Stimulated activated CD8-positive, alpha-beta memory T cell treated with anti-CD3 and anti-CD28 coated beads, Interleukin-12 subunit alpha, Interleukin-12 subunit beta, amount 100 ng/mL, for 24 hours (primary cell): ENCODE measurements around the gene PSMG4.

Experiments used
- DNase-seq: peaks from one replicate; pipeline ENCODE4 v3.0.0-alpha.2; 2020; ENCODE audit errors: extremely low read depth

Gene PSMG4

DNA sequence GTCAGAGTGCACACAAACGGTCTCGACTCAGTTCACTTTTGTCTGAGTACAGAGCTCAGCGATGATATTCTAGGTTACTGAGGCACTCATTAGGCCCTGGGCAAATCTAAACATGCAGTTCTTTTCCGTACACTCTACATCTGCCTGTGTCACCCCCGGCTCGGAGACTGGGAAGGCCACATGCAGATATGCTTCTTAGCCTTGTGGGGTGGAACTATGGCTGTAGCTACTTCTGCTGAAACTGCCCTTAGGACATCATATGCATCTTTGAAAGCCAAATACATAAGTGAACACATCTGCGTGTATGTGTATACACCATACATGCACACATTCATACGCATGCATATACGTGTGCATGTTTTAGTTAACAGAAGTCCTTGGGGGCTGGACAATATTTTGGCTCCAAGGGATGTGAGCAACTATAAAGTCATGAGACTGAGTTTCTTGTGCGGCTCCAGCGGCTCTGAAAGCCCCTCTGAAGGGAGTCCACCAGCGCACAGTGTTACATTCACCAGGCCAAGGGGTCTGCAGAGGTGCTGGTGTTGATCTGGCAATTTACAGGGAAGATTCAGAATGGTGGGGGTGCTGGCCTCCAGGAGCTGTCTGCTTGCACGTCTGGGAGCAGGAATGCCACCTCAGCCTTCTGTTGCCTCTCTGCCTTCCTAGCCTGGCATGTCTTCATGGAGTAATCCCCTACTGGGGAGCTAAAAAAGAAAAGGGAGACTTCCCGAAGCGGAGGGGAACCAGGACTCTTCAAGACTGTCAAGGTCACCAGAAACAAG lies 31.6 kb downstream of the PSMG4 start:
- DNase-seq, result no peak

DNA sequence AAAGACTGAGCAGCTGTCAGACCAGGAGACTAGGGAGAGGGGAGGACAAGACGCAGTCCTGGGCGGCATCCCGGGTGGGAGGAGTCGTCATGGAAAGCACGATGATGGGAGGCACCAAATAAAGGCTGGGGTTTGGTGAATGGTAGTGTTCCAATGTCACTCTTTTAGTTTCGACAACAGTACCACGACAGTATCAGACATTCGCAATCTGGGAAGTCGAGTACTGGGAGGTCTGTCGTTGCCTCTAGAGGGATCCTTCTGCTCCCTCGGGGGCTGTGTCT lies 32.1 kb downstream of the PSMG4 start:
- DNase-seq, result no peak

DNA sequence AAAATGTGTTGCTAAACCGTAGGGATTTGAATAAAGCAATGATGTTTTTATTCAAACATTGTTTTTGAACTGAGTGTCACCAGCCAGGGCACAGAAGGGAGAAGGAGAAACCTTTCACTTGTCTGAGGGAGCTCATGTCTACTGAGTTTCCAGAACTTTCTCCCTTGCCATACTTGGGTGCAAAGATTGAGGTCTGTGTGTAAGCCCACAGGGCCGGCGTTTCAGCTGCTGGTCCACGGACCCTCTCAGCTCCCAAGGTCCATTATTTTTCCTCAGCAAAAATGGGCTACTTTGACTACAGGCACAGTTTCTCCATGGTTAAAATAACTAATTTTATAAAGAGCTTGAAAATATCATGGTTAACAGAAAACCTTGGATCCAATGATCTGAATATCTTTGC lies 32.6 kb downstream of the PSMG4 start:
- no peak for DNase-seq

GRCh38 chr6:3291987-3292386 lies 33.2 kb downstream of the PSMG4 start:
- no peak for DNase-seq

DNA sequence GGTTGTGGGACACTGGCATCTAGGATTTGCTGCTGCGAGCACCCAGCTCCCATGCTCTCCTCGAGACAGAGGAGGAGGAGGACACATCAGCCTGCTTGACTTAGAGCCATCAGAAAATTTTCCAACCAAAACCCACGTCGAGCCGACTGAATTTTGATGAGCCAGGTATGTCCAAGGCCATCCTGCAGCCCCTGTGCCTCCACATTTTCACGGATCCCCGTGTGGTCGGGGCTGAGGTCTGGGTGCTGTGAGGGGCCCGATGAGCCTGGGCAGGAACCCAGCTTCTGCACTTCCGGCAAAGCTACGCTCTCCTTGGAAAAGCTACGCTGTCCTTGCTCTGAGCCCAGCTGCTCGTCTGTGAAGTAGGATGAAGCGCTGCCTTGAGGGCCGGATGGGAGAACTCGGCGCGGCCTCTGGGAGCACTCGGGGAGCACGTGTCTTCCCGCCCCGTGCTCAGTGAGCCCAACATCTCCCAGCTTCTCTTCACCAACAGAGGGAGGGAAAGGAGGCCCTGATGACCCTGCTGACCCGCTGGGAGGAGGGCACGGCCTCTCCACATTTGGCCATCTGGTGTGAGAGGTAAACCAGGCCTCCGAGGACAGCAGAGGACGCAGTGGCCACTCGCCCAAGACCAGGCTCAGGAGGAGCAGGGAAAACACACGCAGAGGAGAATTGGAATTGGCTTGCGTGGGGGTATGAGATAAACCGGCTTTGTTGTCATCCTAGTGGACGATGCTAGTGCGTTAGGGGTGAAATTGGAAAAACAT lies 33.9 kb downstream of the PSMG4 start:
- DNase-seq, result no peak

GRCh38 chr6:3293271-3294155 lies 34.8 kb downstream of the PSMG4 start:
- DNase-seq, result no peak

GRCh38 chr6:3294396-3294795 lies 35.6 kb downstream of the PSMG4 start:
- no peak for DNase-seq

DNA sequence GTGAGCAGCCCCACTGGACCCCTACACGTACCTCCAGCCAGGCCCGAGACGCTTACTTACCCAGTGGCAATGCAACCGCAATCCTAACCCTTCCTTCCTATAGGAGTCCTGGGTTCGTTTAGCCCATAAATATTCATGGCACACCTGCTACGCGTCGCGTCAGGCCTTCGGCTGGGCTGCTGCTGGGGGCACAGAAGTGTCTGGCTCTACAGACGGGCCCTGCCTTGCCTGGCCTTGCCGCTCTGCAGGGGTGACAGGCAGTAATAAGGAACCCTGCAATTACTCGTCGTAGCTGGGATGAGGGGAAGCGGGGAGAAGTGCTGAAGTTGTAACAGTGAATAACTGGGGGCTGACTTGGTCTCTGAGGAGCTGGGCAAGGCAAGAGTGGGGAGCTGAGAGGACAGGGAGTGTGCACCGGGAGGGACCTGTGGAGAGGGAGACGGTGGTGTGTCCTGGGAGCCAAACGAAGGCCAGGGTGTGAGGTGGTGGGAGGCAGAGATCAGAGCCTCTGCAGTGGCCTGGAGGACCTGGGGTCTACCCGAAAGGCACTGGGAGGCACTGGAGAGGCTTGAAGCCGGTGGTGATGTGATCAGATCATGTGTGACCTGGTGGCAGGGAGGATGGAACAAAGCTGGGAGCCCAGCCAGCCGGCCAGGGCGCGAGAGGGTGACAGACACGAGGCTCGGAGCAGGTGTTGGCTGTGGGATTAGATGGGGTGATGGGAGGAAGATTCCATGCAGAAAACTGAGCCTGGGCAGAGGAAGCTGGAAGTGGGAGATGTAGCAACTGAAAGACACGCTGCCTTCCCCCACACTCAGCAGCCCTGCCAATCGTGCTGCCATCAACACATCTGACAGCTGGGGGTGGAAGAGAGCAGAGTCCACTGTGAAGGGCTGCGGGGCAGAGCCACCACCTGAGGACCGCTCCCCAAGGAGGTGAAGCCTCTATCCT lies 36.4 kb downstream of the PSMG4 start:
- no peak for DNase-seq

DNA sequence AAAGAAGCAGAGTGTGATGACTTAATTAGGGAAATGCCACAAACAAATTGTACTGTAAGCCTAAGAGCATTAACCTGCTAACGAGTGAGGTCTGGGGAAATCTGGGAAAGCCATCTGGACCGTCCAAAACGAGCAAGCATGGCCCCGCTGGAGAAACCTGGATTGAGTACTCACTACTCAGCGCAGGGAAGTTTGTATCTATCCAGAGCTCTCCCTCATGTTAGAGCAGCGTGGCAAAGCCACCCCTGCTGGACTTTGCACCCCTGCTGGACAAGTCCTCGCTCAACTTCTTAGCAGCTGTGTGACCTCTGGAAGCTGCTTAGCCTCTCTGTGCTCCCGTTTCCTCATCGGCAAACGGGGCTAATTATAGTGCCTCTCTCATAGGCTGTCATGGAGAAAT lies 37.3 kb downstream of the PSMG4 start:
- DNase-seq, result no peak

DNA sequence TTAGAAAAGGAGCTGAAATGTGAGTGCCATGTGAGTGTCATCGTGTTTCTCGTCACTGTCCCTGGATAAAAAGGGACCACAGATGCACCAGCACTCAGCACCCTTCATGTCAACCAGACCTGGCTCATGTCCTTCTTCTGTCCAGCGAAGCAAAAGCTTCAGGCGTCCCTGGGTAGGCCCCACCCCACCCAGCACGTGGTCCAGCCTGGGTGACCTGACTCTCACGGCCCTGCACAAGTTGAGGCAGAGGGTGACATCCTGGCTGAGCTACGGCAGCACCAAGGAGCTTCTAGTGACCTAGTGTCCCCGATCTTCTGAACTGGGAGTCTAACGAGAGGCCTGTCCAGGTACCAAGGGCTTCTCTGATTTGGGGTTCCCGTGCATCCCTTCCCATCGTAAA lies 37.8 kb downstream of the PSMG4 start:
- no peak for DNase-seq

- no peak for DNase-seq
These were observed 38.3 kb downstream of the PSMG4 start for GRCh38 chr6:3297006-3297405.

- no peak for DNase-seq
These were observed 39.2 kb downstream of the PSMG4 start for GRCh38 chr6:3297909-3298308.

DNA sequence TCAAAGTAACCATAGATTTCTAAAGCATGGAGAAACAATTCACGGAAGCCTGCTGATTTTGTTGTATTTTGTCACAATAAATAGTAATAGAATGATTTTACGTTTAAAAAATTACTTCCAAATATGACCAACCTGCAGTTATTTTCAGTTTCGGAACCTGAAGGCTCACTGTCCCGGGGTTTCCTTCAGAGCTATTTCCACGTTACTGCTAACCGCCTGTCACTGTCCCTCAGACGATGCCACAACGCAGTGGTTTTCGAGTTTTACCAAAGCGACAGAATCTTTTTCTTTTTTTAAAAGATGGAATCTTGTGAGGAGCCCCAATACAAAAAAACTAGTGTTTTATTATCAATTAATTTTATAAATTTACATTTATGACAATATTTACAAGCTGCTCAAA lies 40.5 kb downstream of the PSMG4 start:
- DNase-seq, result no peak

- DNase-seq, result no peak
These were observed 42.8 kb downstream of the PSMG4 start for GRCh38 chr6:3301506-3301905.

GRCh38 chr6:3303795-3304411 lies 45.2 kb downstream of the PSMG4 start:
- DNase-seq, result no peak

DNA sequence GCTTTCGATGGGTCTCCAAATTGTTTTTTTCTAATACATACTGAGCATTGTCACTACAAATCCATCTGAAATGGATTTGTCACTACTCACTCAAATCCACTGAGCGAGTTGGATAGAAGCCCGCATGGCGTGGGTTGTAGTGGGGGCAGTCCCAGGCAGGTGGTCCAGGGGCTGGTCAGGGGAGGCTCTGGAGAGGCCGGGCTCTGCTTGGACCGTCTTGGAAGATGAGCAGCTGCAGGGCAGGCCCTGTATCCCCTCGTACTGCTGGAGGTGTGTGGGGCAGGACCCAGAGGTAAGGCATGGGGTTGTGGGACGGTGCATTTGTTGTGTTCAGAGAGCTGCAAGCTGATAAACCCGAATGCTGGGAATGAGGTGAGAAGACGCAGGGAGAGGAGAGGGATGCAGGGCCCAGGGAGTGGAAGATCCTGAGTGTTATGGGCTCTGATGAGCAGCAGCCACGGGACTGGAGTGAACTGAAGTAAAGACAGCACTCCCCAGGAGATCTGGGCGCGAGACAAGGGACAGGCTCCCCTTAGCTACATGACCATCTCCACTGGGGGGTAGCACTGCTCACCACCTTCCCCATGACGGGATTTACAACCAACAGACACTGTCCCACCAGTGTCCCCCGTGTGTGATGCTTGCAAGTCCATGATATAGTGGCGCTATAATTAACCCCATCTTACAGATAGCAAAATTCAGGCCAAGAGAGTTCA lies 45.9 kb downstream of the PSMG4 start:
- DNase-seq, result no peak

- DNase-seq, result no peak
These were observed 46.4 kb downstream of the PSMG4 start for GRCh38 chr6:3305216-3305565.

GRCh38 chr6:3305831-3306230 lies 47.1 kb downstream of the PSMG4 start:
- no peak for DNase-seq

DNA sequence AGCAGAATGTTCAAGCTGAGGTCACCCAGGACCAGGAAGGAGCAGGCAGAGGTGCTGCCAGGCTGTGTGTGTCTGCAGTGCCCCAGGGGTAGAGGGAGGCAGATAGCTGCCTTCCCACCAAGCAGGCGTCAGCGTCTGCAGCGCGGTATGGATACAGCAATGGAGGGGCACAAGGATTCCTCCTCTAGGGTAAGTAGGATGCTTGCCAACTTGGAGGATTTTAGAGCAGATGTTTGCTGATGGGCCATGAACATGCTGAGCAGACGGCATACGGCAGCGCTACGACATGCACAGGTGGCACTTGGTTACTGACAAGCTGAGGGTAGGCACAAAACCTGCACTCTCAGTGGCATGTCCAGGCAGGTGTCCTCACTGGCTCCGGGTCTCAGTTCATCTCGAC lies 48.1 kb downstream of the PSMG4 start:
- DNase-seq, result no peak

GRCh38 chr6:3307436-3307835 lies 48.7 kb downstream of the PSMG4 start:
- no peak for DNase-seq
